Mammary epithelial cell (primary cell): Measurements from ENCODE around the gene C1orf35.

Experiments
- EZH2 ChIP-seq: IDR thresholded peaks from 2 replicates; pipeline ENCODE4 v1.6.1; 2012; ENCODE audit warnings: low read length, inconsistent platforms, borderline replicate concordance
- TF ChIP-seq, protein P1 (sequence below), 2 donors: IDR thresholded peaks in 1 of 2; conservative IDR thresholded peaks in 1 of 2; 2 replicates each; pipeline ENCODE4 v1.5.1; 2011 to 2012; ENCODE audit warnings: inconsistent platforms in 2 of 2, low read length in 2 of 2, mild to moderate bottlenecking in 2 of 2, control low read depth in 1 of 2, low read depth in 1 of 2; ENCODE audit not compliant: insufficient read depth in 1 of 2; ENCODE audit errors: extremely low read depth in 1 of 2

GRCh38 chr1:228076796-228077430, 26.2 kb downstream of the C1orf35 start:
- TF ChIP-seq EZH2: no peak
- TF ChIP-seq, protein P1, sequence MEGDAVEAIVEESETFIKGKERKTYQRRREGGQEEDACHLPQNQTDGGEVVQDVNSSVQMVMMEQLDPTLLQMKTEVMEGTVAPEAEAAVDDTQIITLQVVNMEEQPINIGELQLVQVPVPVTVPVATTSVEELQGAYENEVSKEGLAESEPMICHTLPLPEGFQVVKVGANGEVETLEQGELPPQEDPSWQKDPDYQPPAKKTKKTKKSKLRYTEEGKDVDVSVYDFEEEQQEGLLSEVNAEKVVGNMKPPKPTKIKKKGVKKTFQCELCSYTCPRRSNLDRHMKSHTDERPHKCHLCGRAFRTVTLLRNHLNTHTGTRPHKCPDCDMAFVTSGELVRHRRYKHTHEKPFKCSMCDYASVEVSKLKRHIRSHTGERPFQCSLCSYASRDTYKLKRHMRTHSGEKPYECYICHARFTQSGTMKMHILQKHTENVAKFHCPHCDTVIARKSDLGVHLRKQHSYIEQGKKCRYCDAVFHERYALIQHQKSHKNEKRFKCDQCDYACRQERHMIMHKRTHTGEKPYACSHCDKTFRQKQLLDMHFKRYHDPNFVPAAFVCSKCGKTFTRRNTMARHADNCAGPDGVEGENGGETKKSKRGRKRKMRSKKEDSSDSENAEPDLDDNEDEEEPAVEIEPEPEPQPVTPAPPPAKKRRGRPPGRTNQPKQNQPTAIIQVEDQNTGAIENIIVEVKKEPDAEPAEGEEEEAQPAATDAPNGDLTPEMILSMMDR (conservative IDR thresholded peaks at IDR 0.05 in 1 of 2, IDR thresholded peaks at IDR 0.05 in 1 of 2; ENCODE audit: extremely low read depth in 1 of 2, insufficient read depth in 1 of 2, low read depth in 1 of 2, low read length in 2 of 2): no peak
